Central memory CD4-positive, alpha-beta T cell (primary cell): Measurements from ENCODE around the gene LRRK1.

Experiments
- DNase-seq: peaks from one replicate; pipeline ENCODE4 v3.0.0; 2022

Gene LRRK1

GRCh38 chr15:100893261-100893963, 25.7 kb upstream of the LRRK1 start:
- DNase-seq: no peak

GRCh38 chr15:100893964-100894295, 25.2 kb upstream of the LRRK1 start:
- no peak for DNase-seq

- DNase-seq: no peak
Observed at GRCh38 chr15:100895721-100896120, 23.4 kb upstream of the LRRK1 start.

GRCh38 chr15:100897221-100898151, 21.7 kb upstream of the LRRK1 start:
- DNase-seq: no peak

- no peak for DNase-seq
Observed at GRCh38 chr15:100898152-100898490, 21.0 kb upstream of the LRRK1 start.

GRCh38 chr15:100898661-100899462, 20.3 kb upstream of the LRRK1 start:
- no peak for DNase-seq

- no peak for DNase-seq
Observed at GRCh38 chr15:100899601-100900000, 19.6 kb upstream of the LRRK1 start.

GRCh38 chr15:100900136-100900794, 18.9 kb upstream of the LRRK1 start:
- no peak for DNase-seq

GRCh38 chr15:100900795-100901169, 18.4 kb upstream of the LRRK1 start:
- no peak for DNase-seq

- no peak for DNase-seq
Observed at GRCh38 chr15:100901296-100901695, 17.9 kb upstream of the LRRK1 start.

- DNase-seq: no peak
Observed at GRCh38 chr15:100901702-100902435, 17.3 kb upstream of the LRRK1 start.

GRCh38 chr15:100902436-100903167, 16.6 kb upstream of the LRRK1 start:
- DNase-seq: no peak

- no peak for DNase-seq
Observed at GRCh38 chr15:100903168-100903554, 16.0 kb upstream of the LRRK1 start.

- DNase-seq: no peak
Observed at GRCh38 chr15:100905850-100906249, 13.3 kb upstream of the LRRK1 start.

GRCh38 chr15:100908466-100908865, 10.7 kb upstream of the LRRK1 start:
- DNase-seq: no peak

GRCh38 chr15:100909565-100909964, 9.6 kb upstream of the LRRK1 start:
- no peak for DNase-seq

GRCh38 chr15:100909989-100910955, 8.9 kb upstream of the LRRK1 start:
- no peak for DNase-seq

GRCh38 chr15:100911086-100911485, 8.1 kb upstream of the LRRK1 start:
- no peak for DNase-seq

GRCh38 chr15:100913961-100914360, 5.2 kb upstream of the LRRK1 start:
- DNase-seq: no peak

GRCh38 chr15:100914876-100915275, 4.3 kb upstream of the LRRK1 start:
- DNase-seq: no peak
